ENCODE measurements around the gene LDLRAD4. TPM values are rescaled to one million over a fixed set of nuclear protein-coding genes. Genes with fewer than 3 reads are reported as not detected.

The LDLRAD4 gene
- total and polyA plus RNA-seq, 9 of the 15 experiments (the other 6 are each of a cell fraction or from before 2014, with no cell fraction given): 0.01 TPM; not detected in 8

DNA sequence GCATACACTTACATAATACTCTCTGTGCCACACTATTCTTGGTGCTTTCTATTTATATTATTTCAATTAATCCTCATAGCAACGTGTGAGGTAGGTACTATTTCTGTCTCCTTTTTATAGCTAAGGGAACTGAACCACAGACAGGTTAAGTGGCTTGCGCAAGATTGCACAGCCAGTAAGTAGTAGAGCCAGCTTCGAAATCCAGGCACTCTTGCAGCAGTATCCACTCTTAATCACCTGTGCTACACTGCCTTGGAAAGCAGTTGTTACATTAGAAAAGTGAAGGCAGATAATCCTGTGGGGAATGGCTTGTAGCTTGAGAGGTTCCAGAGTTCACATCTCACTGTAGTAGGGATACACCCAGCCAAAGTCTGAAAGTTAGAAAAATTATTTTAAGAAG is 198.3 kb downstream of the LDLRAD4 start:
- Histone ChIP-seq H4K20me1 (replicated peaks; ENCODE audit: control insufficient read depth, insufficient read depth, low read length) (no peaks in the 10 kb centered on the region), H3K27ac (ENCODE audit: extremely low read depth, low read depth, low read length) (no peak overlapping the region), H3K9ac (ENCODE audit: insufficient read depth in 1 of 2, low read depth in 2 of 2, low read length in 2 of 2) (no peak overlapping the region), H3K4me1 (replicated peaks in 1 of 2; ENCODE audit: control insufficient read depth in 2 of 2, insufficient read depth in 2 of 2, low read length in 2 of 2) (no peaks in the 10 kb centered on the region; a peak in 1 of 5 replicates), H2AFZ (ENCODE audit: low read depth, low read length) (no peak overlapping the region), H3K27me3 (ENCODE audit: control insufficient read depth in 2 of 2, insufficient read depth in 2 of 2, low read length in 2 of 2) (peaks cover 0 to 3% of the 10 kb centered on the region in 2 experiments; a peak in 3 of 5 replicates), H3K79me2 (ENCODE audit: control insufficient read depth, insufficient read depth, low read length) (no peaks in the 10 kb centered on the region), H3K4me3 (no peak overlapping the region), H3K4me2 (ENCODE audit: insufficient read depth, low read length) (no peak overlapping the region), H3K9me1 (ENCODE audit: control insufficient read depth, insufficient read depth, low read length) (no peaks in the 10 kb centered on the region), H3K9me3 (replicated peaks; ENCODE audit: control insufficient read depth, insufficient read depth, low read depth, low read length) (no peaks in the 10 kb centered on the region), H3K36me3 (ENCODE audit: control insufficient read depth, insufficient read depth, low read length) (no peaks in the 10 kb centered on the region)
- no peak for TF ChIP-seq MTA3 (IDR thresholded peaks at IDR 0.05; ENCODE audit: borderline replicate concordance)
- no peak for TF ChIP-seq HMG20A (CRISPR knock-in tag; conservative IDR thresholded peaks at IDR 0.05)
- TF ChIP-seq CEBPB (tag; IDR thresholded peaks at IDR 0.05): 0 out of 2 replicates have a peak, but pooled peaks have one; percentile 22
- no peak for TF ChIP-seq FOXP1 (CRISPR knock-in tag; IDR thresholded peaks at IDR 0.05)
- TF ChIP-seq ZNF76 (CRISPR knock-in tag; IDR thresholded peaks at IDR 0.05; ENCODE audit: borderline replicate concordance): no peak
- TF ChIP-seq, protein P1, sequence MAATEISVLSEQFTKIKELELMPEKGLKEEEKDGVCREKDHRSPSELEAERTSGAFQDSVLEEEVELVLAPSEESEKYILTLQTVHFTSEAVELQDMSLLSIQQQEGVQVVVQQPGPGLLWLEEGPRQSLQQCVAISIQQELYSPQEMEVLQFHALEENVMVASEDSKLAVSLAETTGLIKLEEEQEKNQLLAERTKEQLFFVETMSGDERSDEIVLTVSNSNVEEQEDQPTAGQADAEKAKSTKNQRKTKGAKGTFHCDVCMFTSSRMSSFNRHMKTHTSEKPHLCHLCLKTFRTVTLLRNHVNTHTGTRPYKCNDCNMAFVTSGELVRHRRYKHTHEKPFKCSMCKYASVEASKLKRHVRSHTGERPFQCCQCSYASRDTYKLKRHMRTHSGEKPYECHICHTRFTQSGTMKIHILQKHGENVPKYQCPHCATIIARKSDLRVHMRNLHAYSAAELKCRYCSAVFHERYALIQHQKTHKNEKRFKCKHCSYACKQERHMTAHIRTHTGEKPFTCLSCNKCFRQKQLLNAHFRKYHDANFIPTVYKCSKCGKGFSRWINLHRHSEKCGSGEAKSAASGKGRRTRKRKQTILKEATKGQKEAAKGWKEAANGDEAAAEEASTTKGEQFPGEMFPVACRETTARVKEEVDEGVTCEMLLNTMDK (IDR thresholded peaks at IDR 0.05; ENCODE audit: borderline replicate concordance, insufficient read depth, low read depth, low read length, poor library complexity, severe bottlenecking): no peak
- no peak for TF ChIP-seq BCLAF1 (IDR thresholded peaks at IDR 0.05; ENCODE audit: borderline replicate concordance in 1 of 2, control insufficient read depth in 1 of 2, low read depth in 2 of 2, low read length in 1 of 2)
- TF ChIP-seq PHF21A (IDR thresholded peaks at IDR 0.05; ENCODE audit: borderline replicate concordance, low read depth): no peak
- 18% methylated on average over 3 of the region's 3 CpGs for WGBS (ENCODE audit: insufficient coverage, low coverage, missing lambda C conversion rate)
- no peak for ATAC-seq
- ChIA-PET CTCF (ENCODE audit: low intra/inter-chr PET ratio) (no interaction called here), POLR2A (interaction anchor here (0.6 kb wide), 1 partner anchor 91 kb away, joined by 3 read pairs; no protein-coding TSS in a partner anchor)
- FAIRE-seq: no peak
- DNase-seq (ENCODE audit: extremely low read depth in 1 of 4, low spot score in 3 of 4): no peak
- in situ Hi-C loops (cut with MboI): no loop called here
- no TSS peak for BruUV-seq (replicated peaks)
- intact Hi-C loops (cut with micrococcal nuclease): no loop called here

Measured in K562 (cell line).